K562 (cell line): ENCODE measurements around the gene UNC93B1. TPM values are rescaled to one million over a fixed set of nuclear protein-coding genes. Genes with fewer than 3 reads are reported as not detected.

Source experiments
- CCNT2 ChIP-seq: IDR thresholded peaks from 2 replicates; pipeline ENCODE4 v1.6.1; 2011; ENCODE audit warnings: borderline replicate concordance, low read depth, mild to moderate bottlenecking, moderate library complexity, mixed read lengths, low read length; ENCODE audit not compliant: insufficient read length; ENCODE audit errors: extremely low read depth
- HDGF ChIP-seq: fragments of 450-650 bp; IDR thresholded peaks from 2 replicates; pipeline ENCODE4 v1.6.1; 2016
- MAZ ChIP-seq, 2 experiments: fragments of 450-650 bp in 1 of 2; sonication (generic) in 1 of 2; formaldehyde crosslinking; IDR thresholded peaks in 1 of 2; conservative IDR thresholded peaks in 1 of 2; 2 replicates each; pipeline versions ENCODE4 v1.4.0 to v1.5.0; 2020; ENCODE audit warnings: mild to moderate bottlenecking in 1 of 2, missing genetic modification reagents in 1 of 2
- PCBP2 ChIP-seq: fragments of 200-400 bp; formaldehyde crosslinking; IDR thresholded peaks from 2 replicates; pipeline ENCODE4 v1.6.1; 2018; ENCODE audit warnings: low read length, low read depth, mild to moderate bottlenecking, moderate library complexity; ENCODE audit not compliant: poor library complexity, severe bottlenecking
- PHB ChIP-seq: fragments of 250-450 bp; sonication (Bioruptor Pico); IDR thresholded peaks from 2 replicates; pipeline ENCODE4 v1.5.0; 2021
- RNF2 ChIP-seq: sonication (generic); IDR thresholded peaks from 2 replicates; pipeline ENCODE4 v1.6.1; 2016
- U2AF2 ChIP-seq: fragments of 200-400 bp; formaldehyde crosslinking; optimal IDR thresholded peaks from 2 replicates; pipeline ENCODE3; 2017; ENCODE audit warnings: low read depth, mild to moderate bottlenecking, low read length
- ZNF253 ChIP-seq: fragments of 250-450 bp; sonication (Bioruptor Pico); conservative IDR thresholded peaks from 2 replicates; pipeline ENCODE4 v1.6.1; 2021; ENCODE audit warnings: mild to moderate bottlenecking
- polyA plus RNA-seq, 8 experiments: library from polyadenylated mRNA; depleted of rRNA in 4 of 8; stranded (reverse) in 5 of 8; unstranded in 3 of 8; fragments of >200 nt; fragmentation: Nextera tagmentation in 2 of 8; fragmentation: Illumina TruSeq in 1 of 8; extraction: Ambion mirVana in 2 of 8; extraction: Trizol in 1 of 8; gene quantifications; 2 replicates each; pipeline versions ENCODE4 v1.2.1 to v1.2.3, GENCODE V29; 2011 to 2014; ENCODE audit warnings: inconsistent platforms in 1 of 8, missing spikeins in 1 of 8
- total RNA-seq, 7 experiments: library from RNA; depleted of rRNA in 6 of 7; stranded (reverse); fragments of >200 nt in 6 of 7; fragmentation: Illumina TruSeq in 2 of 7; extraction: Trizol in 2 of 7; gene quantifications; 2 replicates each; pipeline versions ENCODE4 v1.2.1 to v1.2.3, GENCODE V29; 2011 to 2021; ENCODE audit warnings: low replicate concordance in 1 of 7
- TF ChIP-seq, protein P1 (sequence below): fragments of 450-650 bp; formaldehyde crosslinking; IDR thresholded peaks from 2 replicates; pipeline ENCODE4 v1.4.0; 2020; ENCODE audit warnings: mild to moderate bottlenecking, moderate library complexity
- TF ChIP-seq, protein P2 (sequence below): fragments of 250-450 bp; sonication (Bioruptor Pico); IDR thresholded peaks from 2 replicates; pipeline ENCODE4 v1.5.0; 2020; ENCODE audit warnings: mild to moderate bottlenecking, borderline replicate concordance
- TF ChIP-seq, protein P3 (sequence below), 2 experiments: fragments of 450-650 bp in 1 of 2; sonication (generic) in 1 of 2; formaldehyde crosslinking in 1 of 2; IDR thresholded peaks; 2 replicates each; pipeline versions ENCODE4 v1.7.1 to v1.9.0; 2016 to 2022; ENCODE audit warnings: inconsistent platforms in 1 of 2, mild to moderate bottlenecking in 1 of 2, missing genetic modification reagents in 1 of 2
- TF ChIP-seq, protein P4 (sequence below): fragments of 250-450 bp; sonication (Bioruptor Pico); IDR thresholded peaks from 2 replicates; pipeline ENCODE4 v1.5.0; 2020; ENCODE audit warnings: mild to moderate bottlenecking

UNC93B1 gene
- total and polyA plus RNA-seq, 9 of the 15 experiments (the other 6 are each of a cell fraction or from before 2014, with no cell fraction given): 0.10 to 13.6 (median 6.5) TPM

DNA sequence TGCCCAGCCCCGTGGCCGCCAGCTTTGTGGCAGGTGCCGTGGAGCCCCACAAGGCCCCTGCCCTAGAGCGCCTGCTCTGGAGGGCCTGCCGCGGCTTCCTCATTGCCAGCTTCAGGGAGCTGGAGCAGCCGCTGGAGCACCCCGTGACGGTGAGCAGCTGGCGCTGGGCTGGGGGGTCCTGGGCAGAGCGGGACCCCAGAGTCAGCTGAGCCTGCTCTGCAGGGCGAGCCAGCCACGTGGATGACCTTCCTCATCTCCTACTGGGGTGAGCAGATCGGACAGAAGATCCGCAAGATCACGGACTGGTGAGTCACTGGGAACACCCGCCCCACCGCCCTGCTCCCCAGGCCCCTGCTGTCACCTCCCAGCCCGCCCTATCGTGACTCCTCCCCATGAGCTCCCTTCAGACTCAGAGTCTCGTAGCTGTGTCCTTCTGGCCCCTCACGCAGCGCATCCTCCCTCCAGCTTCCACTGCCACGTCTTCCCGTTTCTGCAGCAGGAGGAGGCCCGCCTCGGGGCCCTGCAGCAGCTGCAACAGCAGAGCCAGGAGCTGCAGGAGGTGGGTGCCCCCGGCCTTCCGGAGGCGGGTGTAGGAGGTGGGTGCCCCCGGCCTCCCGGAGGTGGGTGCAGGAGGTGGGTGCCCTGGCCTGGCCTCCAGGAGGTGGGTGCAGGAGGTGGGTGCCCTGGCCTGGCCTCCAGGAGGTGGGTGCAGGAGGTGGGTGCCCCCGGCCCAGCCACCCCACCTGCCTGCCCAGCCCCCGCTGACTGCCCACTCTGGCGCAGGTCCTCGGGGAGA lies 39.6 kb upstream of the UNC93B1 start (continued):
- TF ChIP-seq, protein P1, sequence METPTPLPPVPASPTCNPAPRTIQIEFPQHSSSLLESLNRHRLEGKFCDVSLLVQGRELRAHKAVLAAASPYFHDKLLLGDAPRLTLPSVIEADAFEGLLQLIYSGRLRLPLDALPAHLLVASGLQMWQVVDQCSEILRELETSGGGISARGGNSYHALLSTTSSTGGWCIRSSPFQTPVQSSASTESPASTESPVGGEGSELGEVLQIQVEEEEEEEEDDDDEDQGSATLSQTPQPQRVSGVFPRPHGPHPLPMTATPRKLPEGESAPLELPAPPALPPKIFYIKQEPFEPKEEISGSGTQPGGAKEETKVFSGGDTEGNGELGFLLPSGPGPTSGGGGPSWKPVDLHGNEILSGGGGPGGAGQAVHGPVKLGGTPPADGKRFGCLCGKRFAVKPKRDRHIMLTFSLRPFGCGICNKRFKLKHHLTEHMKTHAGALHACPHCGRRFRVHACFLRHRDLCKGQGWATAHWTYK (CRISPR knock-in tag): peak; percentile 98
- TF ChIP-seq PHB (CRISPR knock-in tag) (no peak), RNF2 (peak; percentile 17; the same call in 1 of the 2 replicates), U2AF2 (no peak), CCNT2 (peak; percentile 41), HDGF (no peak), MAZ (CRISPR knock-in tag; conservative IDR thresholded peaks at IDR 0.05 in 1 of 2, IDR thresholded peaks at IDR 0.05 in 1 of 2) (peak in 1 of 2 experiments; percentile 69), ZNF253 (CRISPR knock-in tag) (no peak), PCBP2 (no peak)
- TF ChIP-seq, protein P2, sequence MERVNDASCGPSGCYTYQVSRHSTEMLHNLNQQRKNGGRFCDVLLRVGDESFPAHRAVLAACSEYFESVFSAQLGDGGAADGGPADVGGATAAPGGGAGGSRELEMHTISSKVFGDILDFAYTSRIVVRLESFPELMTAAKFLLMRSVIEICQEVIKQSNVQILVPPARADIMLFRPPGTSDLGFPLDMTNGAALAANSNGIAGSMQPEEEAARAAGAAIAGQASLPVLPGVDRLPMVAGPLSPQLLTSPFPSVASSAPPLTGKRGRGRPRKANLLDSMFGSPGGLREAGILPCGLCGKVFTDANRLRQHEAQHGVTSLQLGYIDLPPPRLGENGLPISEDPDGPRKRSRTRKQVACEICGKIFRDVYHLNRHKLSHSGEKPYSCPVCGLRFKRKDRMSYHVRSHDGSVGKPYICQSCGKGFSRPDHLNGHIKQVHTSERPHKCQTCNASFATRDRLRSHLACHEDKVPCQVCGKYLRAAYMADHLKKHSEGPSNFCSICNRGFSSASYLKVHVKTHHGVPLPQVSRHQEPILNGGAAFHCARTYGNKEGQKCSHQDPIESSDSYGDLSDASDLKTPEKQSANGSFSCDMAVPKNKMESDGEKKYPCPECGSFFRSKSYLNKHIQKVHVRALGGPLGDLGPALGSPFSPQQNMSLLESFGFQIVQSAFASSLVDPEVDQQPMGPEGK (CRISPR knock-in tag): no peak
- TF ChIP-seq, protein P3, sequence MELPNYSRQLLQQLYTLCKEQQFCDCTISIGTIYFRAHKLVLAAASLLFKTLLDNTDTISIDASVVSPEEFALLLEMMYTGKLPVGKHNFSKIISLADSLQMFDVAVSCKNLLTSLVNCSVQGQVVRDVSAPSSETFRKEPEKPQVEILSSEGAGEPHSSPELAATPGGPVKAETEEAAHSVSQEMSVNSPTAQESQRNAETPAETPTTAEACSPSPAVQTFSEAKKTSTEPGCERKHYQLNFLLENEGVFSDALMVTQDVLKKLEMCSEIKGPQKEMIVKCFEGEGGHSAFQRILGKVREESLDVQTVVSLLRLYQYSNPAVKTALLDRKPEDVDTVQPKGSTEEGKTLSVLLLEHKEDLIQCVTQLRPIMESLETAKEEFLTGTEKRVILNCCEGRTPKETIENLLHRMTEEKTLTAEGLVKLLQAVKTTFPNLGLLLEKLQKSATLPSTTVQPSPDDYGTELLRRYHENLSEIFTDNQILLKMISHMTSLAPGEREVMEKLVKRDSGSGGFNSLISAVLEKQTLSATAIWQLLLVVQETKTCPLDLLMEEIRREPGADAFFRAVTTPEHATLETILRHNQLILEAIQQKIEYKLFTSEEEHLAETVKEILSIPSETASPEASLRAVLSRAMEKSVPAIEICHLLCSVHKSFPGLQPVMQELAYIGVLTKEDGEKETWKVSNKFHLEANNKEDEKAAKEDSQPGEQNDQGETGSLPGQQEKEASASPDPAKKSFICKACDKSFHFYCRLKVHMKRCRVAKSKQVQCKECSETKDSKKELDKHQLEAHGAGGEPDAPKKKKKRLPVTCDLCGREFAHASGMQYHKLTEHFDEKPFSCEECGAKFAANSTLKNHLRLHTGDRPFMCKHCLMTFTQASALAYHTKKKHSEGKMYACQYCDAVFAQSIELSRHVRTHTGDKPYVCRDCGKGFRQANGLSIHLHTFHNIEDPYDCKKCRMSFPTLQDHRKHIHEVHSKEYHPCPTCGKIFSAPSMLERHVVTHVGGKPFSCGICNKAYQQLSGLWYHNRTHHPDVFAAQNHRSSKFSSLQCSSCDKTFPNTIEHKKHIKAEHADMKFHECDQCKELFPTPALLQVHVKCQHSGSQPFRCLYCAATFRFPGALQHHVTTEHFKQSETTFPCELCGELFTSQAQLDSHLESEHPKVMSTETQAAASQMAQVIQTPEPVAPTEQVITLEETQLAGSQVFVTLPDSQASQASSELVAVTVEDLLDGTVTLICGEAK (IDR thresholded peaks at IDR 0.05): no peak
- TF ChIP-seq, protein P3 (CRISPR knock-in tag; IDR thresholded peaks at IDR 0.05): no peak
- TF ChIP-seq, protein P4, sequence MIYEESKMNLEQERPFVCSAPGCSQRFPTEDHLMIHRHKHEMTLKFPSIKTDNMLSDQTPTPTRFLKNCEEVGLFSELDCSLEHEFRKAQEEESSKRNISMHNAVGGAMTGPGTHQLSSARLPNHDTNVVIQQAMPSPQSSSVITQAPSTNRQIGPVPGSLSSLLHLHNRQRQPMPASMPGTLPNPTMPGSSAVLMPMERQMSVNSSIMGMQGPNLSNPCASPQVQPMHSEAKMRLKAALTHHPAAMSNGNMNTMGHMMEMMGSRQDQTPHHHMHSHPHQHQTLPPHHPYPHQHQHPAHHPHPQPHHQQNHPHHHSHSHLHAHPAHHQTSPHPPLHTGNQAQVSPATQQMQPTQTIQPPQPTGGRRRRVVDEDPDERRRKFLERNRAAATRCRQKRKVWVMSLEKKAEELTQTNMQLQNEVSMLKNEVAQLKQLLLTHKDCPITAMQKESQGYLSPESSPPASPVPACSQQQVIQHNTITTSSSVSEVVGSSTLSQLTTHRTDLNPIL (CRISPR knock-in tag): no peak
